ENCODE data around the gene SRGAP3.

Gene SRGAP3

DNA sequence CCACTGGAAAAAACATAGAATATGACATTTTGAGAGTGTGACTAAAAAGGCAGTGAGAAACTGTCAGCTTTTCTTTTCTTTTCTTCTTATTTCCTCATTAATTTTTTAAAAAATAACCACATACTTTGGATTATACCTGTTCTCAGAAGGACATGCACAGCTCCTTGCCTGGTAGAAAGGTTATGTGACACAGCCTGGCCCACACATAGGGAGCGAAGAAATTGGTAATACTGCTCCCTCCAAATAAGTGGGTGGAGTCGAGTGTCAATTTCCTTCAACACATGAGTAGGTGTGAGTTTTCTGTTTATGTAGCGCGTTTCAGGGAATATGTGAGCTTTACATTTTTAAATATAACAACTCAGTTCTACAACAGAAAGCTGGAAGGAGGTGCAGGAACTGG, 257.2 kb downstream of the SRGAP3 start:
- Histone ChIP-seq H3K4me3 (IDR thresholded peaks at IDR 0.05; ENCODE audit: insufficient read depth, low read depth, low read length) (no peak overlapping the region), H3K4me1 (ENCODE audit: low read depth, poor library complexity, severe bottlenecking) (no peaks in the 10 kb centered on the region), H3K36me3 (ENCODE audit: insufficient read depth) (no peaks in the 10 kb centered on the region), H3K4me2 (no peak overlapping the region), H3K9ac (no peak overlapping the region), H3K27ac (no peak overlapping the region), H2AFZ (ENCODE audit: low read depth) (no peak overlapping the region), H3K79me2 (ENCODE audit: insufficient read depth, low read depth) (no peaks in the 10 kb centered on the region), H4K20me1 (ENCODE audit: insufficient read depth) (no peaks in the 10 kb centered on the region), H3K27me3 (ENCODE audit: insufficient read depth, low read depth) (no peaks in the 10 kb centered on the region)
- TF ChIP-seq CTCF (conservative IDR thresholded peaks at IDR 0.05; ENCODE audit: low read depth, low read length) = no peak

DNA sequence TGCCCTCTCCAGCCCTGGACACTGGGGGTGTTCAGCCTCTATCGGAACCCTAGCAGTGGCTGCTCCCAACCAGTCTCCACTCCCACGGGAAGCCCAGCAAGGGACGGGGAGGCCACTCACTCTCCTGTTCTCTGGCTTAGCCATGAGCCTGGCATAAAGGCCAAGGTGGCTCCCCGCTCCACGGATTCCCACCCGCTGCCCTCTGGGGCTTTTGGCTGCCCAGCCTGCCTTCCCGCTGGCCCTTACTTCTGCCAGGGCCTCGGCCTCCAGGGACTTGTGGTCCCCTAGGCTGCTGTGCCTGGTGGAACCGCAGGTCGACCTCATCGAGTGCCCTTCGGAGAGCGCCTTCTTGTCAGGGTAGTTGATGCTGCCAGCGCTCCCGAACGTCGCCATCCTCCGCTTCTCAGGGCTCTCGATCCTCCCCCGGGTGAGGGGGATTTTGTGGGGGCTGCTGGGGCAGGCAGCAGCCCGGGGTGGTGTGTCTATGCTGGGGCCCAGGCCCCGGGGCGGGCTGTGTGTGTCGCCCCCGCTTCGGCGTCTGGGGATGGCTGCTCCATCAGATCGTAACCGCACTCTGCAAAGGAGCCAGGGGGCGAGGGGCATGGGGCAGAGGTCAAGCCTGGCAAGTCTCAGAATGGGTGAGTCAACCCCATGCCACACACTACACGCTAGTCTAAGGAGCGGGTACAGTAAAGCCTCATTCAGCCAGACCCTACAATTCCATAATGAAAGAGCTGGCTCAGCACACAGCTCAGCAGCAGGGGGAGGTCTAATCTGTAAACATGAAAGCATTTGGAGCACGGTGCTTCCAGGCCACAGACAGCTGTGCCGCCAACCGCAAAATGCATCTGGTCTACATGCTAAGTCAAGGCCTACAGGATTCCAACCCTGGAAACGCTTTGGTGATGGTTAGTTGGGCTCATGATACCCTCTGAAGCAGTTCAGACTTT, 258.9 kb downstream of the SRGAP3 start:
- no peak for TF ChIP-seq CTCF (conservative IDR thresholded peaks at IDR 0.05; ENCODE audit: low read depth, low read length)
- no peak overlapping the region for H3K9ac ChIP-seq
- no peaks in the 10 kb centered on the region for H3K4me1 ChIP-seq (ENCODE audit: low read depth, poor library complexity, severe bottlenecking)
- H3K79me2 ChIP-seq (ENCODE audit: insufficient read depth, low read depth) = no peaks in the 10 kb centered on the region
- H3K27ac ChIP-seq = no peak overlapping the region
- no peak overlapping the region for H3K4me2 ChIP-seq
- no peaks in the 10 kb centered on the region for H3K27me3 ChIP-seq (ENCODE audit: insufficient read depth, low read depth)
- H2AFZ ChIP-seq (ENCODE audit: low read depth) = no peak overlapping the region
- no peaks in the 10 kb centered on the region for H3K36me3 ChIP-seq (ENCODE audit: insufficient read depth)
- no peaks in the 10 kb centered on the region for H4K20me1 ChIP-seq (ENCODE audit: insufficient read depth)
- no peak overlapping the region for H3K4me3 ChIP-seq (IDR thresholded peaks at IDR 0.05; ENCODE audit: insufficient read depth, low read depth, low read length)

- Histone ChIP-seq H3K27ac (no peak overlapping the region), H4K20me1 (ENCODE audit: insufficient read depth) (no peaks in the 10 kb centered on the region), H2AFZ (ENCODE audit: low read depth) (no peak overlapping the region), H3K4me2 (no peak overlapping the region), H3K36me3 (ENCODE audit: insufficient read depth) (no peaks in the 10 kb centered on the region), H3K9ac (no peak overlapping the region), H3K4me3 (IDR thresholded peaks at IDR 0.05; ENCODE audit: insufficient read depth, low read depth, low read length) (no peak overlapping the region), H3K4me1 (ENCODE audit: low read depth, poor library complexity, severe bottlenecking) (no peaks in the 10 kb centered on the region), H3K79me2 (ENCODE audit: insufficient read depth, low read depth) (no peaks in the 10 kb centered on the region), H3K27me3 (ENCODE audit: insufficient read depth, low read depth) (no peaks in the 10 kb centered on the region)
- TF ChIP-seq CTCF (conservative IDR thresholded peaks at IDR 0.05; ENCODE audit: low read depth, low read length) = no peak
Observed at GRCh38 chr3:8988791-8989558, 260.5 kb downstream of the SRGAP3 start.

DNA sequence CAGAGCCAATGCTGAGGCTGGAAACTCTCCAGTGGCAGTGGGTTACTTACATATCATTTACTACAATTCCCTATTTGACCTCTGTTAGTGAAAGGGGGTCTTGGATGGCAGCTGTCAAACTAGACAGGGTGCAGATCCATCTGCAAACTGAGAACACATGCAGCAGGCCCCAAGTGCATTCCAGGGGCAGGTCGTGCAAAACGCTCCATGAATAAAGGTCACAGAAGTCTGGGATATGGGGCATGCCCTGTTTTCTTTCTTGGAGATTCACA, 261.1 kb downstream of the SRGAP3 start:
- Histone ChIP-seq H3K4me2 (no peak overlapping the region), H3K4me3 (IDR thresholded peaks at IDR 0.05; ENCODE audit: insufficient read depth, low read depth, low read length) (no peak overlapping the region), H3K36me3 (ENCODE audit: insufficient read depth) (no peaks in the 10 kb centered on the region), H4K20me1 (ENCODE audit: insufficient read depth) (no peaks in the 10 kb centered on the region), H2AFZ (ENCODE audit: low read depth) (no peak overlapping the region), H3K27me3 (ENCODE audit: insufficient read depth, low read depth) (no peaks in the 10 kb centered on the region), H3K27ac (no peak overlapping the region), H3K4me1 (ENCODE audit: low read depth, poor library complexity, severe bottlenecking) (no peaks in the 10 kb centered on the region), H3K9ac (no peak overlapping the region), H3K79me2 (ENCODE audit: insufficient read depth, low read depth) (no peaks in the 10 kb centered on the region)
- no peak for TF ChIP-seq CTCF (conservative IDR thresholded peaks at IDR 0.05; ENCODE audit: low read depth, low read length)

Data from KMS-11 (cell line).